GM12864 (cell line): Measurements from ENCODE around the gene FXYD2.

Experiments used
- DNase-seq: peaks from one replicate; pipeline ENCODE4 v3.0.0-alpha.2; 2011; ENCODE audit warnings: low read depth
- H3K4me3 ChIP-seq: 2 replicates; pipeline ENCODE4 v1.5.1; 2011; ENCODE audit warnings: mild to moderate bottlenecking, low read depth, low read length, control low read depth
- TF ChIP-seq, protein P1 (sequence below): IDR thresholded peaks from 2 replicates; pipeline ENCODE4 v1.5.1; 2011; ENCODE audit warnings: low read depth, mild to moderate bottlenecking, moderate library complexity, low read length, control low read depth, inconsistent platforms; ENCODE audit errors: missing control alignments

Gene FXYD2

DNA sequence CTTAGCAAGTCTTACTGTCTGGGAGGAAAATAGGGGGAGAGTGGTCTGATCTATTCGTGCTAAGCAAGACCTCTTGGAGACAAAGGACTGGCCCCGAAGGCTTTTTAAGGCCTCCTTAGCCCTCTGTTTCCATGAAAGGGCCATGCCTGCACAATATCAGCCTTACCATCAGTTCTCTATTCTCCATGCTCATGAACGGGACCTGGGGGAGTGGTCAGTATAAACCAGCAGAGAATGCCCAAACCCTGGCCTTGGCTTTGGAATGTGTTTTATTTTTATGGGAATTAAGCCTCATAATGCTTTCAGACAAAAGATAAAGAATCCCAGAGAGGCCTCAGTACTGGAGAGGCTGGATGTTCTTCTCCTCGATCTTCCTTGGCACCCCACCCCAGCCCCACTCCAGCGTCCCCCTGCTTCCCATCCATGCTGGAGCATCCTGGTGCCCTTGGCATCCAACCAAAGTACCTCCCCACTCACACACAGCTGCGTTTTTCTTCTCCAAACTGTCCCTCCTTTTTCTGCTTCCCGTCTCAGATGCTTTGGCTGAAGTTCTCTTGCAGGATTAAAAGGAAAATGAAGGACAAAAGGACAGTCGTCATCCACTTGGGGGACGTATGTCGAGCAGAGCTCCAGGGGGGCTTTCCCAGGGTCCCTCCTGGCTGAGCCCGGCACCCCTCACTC, 33.3 kb upstream of the FXYD2 start:
- no peak overlapping the region for H3K4me3 ChIP-seq
- DNase-seq = no peak
- TF ChIP-seq, protein P1, sequence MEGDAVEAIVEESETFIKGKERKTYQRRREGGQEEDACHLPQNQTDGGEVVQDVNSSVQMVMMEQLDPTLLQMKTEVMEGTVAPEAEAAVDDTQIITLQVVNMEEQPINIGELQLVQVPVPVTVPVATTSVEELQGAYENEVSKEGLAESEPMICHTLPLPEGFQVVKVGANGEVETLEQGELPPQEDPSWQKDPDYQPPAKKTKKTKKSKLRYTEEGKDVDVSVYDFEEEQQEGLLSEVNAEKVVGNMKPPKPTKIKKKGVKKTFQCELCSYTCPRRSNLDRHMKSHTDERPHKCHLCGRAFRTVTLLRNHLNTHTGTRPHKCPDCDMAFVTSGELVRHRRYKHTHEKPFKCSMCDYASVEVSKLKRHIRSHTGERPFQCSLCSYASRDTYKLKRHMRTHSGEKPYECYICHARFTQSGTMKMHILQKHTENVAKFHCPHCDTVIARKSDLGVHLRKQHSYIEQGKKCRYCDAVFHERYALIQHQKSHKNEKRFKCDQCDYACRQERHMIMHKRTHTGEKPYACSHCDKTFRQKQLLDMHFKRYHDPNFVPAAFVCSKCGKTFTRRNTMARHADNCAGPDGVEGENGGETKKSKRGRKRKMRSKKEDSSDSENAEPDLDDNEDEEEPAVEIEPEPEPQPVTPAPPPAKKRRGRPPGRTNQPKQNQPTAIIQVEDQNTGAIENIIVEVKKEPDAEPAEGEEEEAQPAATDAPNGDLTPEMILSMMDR = no peak

DNA sequence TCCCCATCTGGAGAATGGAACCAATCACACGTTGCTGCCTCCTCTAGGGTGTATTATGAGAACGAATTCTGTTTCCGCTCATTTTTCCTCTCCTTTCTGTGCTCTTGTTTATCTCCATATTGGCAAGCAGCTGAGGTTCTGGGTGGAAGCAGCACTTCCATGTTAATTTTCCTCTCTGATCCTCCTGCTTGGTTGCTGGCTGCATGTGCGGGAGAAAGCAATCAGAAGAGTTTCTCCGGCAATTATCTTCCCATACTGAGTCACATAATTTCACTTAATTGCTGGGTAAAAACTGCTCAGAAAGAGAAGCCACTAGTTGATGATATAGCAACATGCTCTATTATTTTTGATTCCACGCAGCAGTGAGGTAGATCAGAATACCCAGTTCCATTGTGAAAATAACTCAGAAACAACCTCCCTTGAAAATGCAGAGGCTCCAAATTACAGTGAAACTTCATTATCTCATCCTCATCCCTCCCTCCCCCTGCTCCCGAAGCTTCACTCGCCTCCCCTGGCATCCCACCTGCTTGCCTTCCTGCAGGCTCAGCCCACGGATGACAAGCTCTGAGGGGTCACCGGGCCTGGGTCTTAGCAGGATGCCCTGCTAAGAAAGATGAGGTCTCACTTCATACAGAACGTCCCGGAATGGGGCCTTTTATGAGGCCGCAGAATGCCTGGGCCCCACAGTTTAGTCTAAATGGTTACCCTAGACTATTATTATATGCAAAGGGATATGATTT, 31.5 kb upstream of the FXYD2 start:
- TF ChIP-seq, protein P1 = no peak
- DNase-seq = no peak
- H3K4me3 ChIP-seq = no peak overlapping the region

DNA sequence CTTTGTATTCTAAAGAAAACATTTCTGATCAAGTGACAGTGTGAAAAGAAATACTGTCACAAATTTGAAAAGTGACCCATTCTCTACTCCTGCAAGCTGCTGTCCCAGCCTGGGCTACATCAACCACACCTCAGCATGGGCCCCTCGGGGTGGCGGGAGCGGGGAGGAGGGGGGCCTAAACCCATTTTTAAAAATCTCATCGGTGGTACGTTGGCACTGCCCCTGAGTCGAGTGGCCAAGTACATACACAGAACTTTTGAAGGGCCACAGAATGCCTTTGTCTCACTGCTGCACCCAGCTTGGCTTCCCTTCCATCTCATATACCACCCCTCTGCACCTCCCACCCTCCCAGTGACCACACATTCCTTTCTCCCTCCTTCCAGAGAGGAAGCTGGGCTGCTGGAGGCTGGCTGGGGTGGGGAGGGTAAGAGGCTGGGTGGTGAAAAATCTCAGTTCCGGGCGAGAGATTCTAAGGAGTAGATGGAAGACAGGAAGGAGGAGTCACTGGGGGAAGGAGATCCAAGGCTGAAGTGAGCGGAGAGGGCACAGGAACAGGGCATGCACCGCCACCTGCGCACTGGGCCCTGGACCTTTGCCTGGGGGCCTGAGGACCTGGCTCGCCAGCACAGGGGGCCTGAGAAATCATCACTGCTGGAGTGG, 30.8 kb upstream of the FXYD2 start:
- no peak for DNase-seq
- TF ChIP-seq, protein P1 = no peak
- H3K4me3 ChIP-seq = no peak overlapping the region

DNA sequence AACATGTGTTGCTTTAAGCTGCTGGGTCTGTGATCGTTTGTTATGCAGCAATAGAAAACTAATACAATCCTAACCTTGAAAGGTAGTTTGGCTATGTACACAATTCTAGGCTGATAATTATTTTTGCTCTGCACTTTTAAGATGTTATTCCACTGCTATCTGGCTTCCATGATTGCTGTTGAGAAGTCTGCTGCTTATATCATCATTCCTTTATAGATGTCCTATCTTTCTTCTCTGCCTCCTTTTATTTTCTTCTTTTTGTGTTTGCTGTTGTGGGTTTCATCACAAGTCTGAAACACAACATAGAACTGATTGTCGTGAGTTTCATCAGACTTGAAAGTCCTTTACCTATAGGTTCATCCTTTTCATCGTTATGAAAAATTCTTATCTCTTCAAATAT, 27.8 kb upstream of the FXYD2 start:
- no peak for DNase-seq
- TF ChIP-seq, protein P1 = no peak
- H3K4me3 ChIP-seq = no peak overlapping the region

DNA sequence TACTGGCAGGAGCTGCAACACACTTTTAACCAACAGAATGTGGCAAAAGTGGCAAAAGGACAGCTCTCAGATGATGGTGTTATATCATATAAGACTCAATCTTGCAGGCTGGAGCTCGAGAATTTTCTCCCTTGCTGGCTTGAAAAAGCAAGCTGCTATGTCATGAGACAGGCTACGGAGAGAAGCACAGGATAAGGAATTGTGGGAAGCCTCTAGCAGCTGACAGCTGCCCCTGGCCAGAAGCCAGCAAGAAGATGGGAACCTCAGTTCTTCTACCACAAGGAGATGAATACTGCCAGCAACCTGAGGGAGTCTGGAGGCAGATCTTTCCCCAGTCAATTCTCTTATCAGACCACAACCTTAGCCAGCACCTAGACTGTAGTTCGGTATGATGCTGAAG, 27.3 kb upstream of the FXYD2 start:
- no peak overlapping the region for H3K4me3 ChIP-seq
- DNase-seq = no peak
- TF ChIP-seq, protein P1 = no peak

DNA sequence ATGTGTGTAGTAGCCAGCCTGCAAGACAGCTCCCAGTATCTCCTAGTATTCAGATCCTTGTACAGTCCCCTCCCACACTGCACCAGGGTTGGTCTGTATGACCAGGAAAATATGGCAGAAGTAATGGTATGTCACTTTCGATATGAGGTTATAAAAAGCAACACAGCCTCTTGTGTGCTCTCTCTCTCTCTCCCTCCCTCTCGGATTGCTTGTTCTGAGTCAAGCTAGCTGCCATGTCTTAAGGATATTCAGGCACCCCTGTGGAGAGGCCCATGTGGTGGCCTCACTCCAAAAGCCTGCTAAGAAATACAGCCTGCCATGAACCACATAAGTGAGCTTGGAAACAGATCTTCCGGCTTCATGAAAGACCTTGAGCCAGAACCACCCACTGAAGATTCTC, 26.6 kb upstream of the FXYD2 start:
- H3K4me3 ChIP-seq = no peak overlapping the region
- TF ChIP-seq, protein P1 = no peak
- DNase-seq = no peak
